GM18951 (cell line): ENCODE measurements around the gene NPIPA5.
"Not testable (repeated sequence)": the region's sequence is repeated elsewhere in the genome, so short reads cannot be mapped to it uniquely, and the experiment has no call there.

Experiments
- POLR2A ChIP-seq: IDR thresholded peaks from 4 replicates; pipeline ENCODE4 v1.6.1; 2011; ENCODE audit warnings: mild to moderate bottlenecking; ENCODE audit not compliant: insufficient read length, insufficient read depth; ENCODE audit errors: extremely low read depth
- in situ Hi-C: fragments of 300-500 bp; cut with MboI; formaldehyde crosslinking; loops from one replicate; pipeline ENCODE4 v1.12.0; 2022; ENCODE audit warnings: low sequenced_read_pairs, mixed read lengths, inconsistent platforms; ENCODE audit not compliant: unreplicated experiment

NPIPA5 gene

DNA sequence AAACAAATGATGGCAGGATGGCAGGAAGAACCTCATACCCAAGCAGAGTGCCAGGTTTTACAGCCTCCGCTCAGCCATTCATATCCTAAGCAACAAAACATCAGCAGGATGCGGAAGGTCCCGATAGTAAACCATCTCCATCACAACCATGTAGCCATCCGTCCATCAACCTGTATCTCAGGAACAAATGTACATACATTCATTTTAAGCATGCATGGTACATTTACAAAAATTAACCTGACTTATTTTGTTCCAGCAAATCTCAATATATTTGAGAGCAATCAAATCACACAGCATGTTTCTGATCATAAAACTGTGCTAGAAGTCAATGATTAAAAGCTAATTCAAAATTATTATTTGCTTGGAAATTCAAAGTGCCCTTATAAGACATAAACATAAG is at the start of gene NPIPA5:
Gene NPIPA5, minus strand, starts transcription at position 101 of the 400 bp plus-strand sequence. Its CDS starts 0 bp downstream, at position 101.
- in situ Hi-C loops: not testable (repeated sequence)

DNA sequence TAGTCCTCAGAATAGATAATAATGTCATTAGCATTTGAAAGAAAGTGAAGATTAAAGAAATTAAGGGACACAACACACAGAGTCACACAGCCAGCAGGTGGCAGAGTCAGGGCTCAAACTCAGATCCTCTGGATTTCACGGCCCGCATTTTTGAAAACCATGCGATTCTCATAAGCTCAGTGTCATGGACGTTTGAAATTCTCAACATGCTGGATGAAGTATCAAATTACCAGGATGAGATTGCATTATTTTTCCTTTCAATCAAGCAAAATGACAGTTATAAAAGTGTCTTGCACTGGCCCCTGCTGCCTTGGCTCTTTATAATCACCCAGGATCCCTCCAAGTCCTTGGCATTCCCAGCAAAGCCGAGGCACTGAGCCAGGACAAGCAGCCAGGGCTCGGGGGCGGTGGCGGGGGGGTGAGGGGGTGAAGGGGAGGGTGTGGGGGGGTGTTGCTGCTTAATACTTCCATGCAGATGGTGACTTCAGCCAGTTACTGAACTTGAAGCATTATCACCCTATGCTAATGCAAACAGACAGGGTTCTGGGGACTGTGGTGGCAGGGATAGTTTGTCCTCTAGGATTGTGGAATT is 49.6 kb upstream of the NPIPA5 start:
- in situ Hi-C loops: no loop called here
- TF ChIP-seq POLR2A: no peak

- TF ChIP-seq POLR2A: no peak
- in situ Hi-C loops: no loop called here
Measured at GRCh38 chr16:15426796-15427195, 48.7 kb upstream of the NPIPA5 start.

GRCh38 chr16:15425861-15426260 is 47.8 kb upstream of the NPIPA5 start:
- TF ChIP-seq POLR2A: no peak
- in situ Hi-C loops: no loop called here

GRCh38 chr16:15422222-15422621 is 44.1 kb upstream of the NPIPA5 start:
- TF ChIP-seq POLR2A: no peak
- in situ Hi-C loops: no loop called here

DNA sequence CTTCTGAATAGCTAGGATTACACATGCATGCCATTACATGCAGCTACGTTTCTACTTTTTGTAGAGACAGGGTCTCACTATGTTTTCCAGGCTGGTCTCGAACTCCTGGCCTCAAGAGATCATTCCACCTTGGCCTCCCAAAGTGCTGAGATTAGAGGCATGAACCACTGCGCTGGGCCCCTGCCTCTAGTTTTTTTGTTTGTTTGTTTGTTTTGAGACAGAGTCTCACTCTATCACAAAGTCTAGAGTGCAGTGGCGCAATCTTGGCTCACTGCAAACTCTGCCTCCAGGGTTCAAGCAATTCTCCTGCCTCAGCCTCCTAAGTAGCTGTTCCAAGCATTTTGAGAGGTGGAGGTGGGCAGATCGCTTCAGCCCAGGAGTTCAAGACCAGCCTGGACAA is 43.6 kb upstream of the NPIPA5 start:
- in situ Hi-C loops: not testable (repeated sequence)

DNA sequence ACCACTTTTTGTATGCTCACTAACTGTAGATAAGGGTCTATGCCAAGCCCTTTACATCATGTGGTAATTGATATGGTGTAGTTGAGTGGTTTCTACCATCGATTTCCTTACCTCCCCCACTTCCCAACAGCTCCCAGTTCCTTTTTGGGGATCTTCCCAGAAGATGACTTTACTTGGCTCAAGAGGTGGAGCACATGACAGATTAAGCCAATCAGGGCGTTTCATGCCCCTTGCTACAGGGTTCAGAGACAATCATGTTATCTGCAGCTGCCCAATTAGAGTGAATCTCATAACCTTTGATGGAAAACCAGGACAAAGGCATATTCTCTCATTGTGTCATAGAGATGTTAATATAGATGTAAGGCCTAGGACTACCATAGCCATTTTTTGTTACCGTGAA is 40.1 kb upstream of the NPIPA5 start:
- TF ChIP-seq POLR2A: no peak
- in situ Hi-C loops: no loop called here

DNA sequence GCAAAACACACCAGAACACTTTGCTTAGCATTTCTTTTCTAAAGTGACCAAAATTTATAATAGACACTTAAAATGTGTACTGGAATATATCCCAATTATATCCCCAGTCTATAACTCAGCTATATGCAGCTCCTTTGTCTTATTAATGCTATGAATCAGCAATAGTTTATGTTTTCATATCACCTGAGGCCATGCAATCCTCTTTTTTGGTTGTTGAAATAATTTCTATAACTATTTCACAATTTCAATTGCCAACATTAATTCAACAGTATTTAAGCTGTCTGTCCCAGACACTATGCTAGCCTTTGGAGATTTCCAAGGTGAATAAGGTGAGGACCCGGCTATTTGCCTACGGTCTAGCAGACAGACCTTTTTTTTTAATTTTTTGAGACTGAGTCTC is 39.1 kb upstream of the NPIPA5 start:
- TF ChIP-seq POLR2A: no peak
- in situ Hi-C loops: no loop called here

GRCh38 chr16:15415511-15415985 is 37.5 kb upstream of the NPIPA5 start:
- in situ Hi-C loops: no loop called here
- no peak for TF ChIP-seq POLR2A

DNA sequence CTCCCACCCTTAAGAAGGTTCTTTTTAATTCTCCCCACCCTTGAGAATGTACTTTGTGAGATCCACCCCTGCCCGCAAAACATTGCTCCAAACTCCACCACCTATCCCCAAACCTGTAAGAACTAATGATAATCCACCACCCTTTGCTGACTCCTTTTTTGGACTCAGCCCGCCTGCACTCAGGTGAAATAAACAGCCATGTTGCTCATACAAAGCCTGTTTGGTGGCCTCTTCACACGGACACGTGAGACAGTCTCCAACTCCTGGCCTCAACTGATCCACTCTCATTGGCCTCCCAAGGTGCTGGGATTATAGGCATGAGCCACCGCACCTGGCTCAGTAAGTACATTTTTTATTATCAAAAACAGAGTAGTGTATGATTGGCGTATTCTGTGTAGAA is 31.4 kb upstream of the NPIPA5 start:
- in situ Hi-C loops: not testable (repeated sequence)

- in situ Hi-C loops: not testable (repeated sequence)
Measured at GRCh38 chr16:15407756-15408155, 29.7 kb upstream of the NPIPA5 start.

GRCh38 chr16:15404792-15405191 is 26.7 kb upstream of the NPIPA5 start:
- in situ Hi-C loops: no loop called here
- no peak for TF ChIP-seq POLR2A

GRCh38 chr16:15404091-15404490 is 26.0 kb upstream of the NPIPA5 start:
- in situ Hi-C loops: not testable (repeated sequence)

DNA sequence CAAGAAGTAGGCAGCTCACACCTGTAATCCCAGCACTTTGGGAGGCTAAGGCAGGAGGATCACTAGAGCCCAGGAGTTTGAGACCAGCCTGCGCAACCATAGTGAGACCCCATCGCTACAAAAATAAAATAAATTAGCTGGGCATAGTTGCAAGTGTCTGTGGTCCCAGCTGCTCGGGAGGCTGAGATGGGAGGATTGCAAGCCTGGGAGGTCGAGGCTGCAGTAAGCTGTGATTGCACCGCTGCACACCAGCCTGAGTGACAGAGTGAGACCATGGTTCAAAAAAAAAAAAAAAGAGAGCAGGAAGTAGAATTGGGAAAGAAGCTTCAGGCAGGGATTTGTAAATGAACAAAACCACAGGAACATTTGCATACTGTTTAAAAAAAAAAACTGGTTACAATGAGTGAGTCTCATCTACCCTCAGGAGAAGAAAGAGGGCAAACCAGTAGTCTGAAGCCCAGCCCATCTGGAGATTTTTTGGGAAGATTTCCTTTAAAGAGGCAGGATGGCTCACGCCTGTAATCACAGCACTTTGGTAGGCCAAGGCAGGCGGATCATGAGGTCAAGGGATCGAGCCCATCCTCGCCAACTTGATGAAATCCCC is 25.4 kb upstream of the NPIPA5 start:
- no peak for TF ChIP-seq POLR2A
- in situ Hi-C loops: no loop called here

DNA sequence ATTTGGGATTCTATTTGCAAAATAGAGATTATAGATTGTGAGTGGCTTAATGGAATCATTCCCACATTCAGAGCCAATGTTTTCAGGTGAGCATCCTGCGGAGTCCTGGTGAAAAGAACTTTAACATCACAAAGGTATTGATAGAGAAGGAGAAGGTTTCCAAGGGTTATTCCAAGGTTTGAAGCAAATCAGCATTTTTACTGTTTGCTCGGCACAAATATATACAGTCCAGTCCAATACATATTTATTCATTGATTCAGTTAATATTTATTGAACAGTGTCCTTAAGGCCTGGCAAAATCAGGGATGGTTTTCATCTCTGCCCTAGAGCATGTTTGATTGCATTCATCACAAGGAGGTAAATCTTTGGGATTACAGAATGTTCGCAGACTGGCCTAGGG is 23.9 kb upstream of the NPIPA5 start:
- in situ Hi-C loops: no loop called here
- no peak for TF ChIP-seq POLR2A

- in situ Hi-C loops: not testable (repeated sequence)
Measured at GRCh38 chr16:15400314-15400713, 22.2 kb upstream of the NPIPA5 start.
